HG02870 (cell line): ENCODE data around the gene NODAL.
"Not testable (repeated sequence)": the region's sequence is repeated elsewhere in the genome, so short reads cannot be mapped to it uniquely, and the experiment has no call there.

Experiments used
- ATAC-seq: cut with Tn5 transposase; IDR thresholded peaks from one replicate; pipeline ENCODE4 v1.9.1; 2021; ENCODE audit warnings: mild to moderate bottlenecking, moderate library complexity; ENCODE audit not compliant: unreplicated experiment

NODAL gene

DNA sequence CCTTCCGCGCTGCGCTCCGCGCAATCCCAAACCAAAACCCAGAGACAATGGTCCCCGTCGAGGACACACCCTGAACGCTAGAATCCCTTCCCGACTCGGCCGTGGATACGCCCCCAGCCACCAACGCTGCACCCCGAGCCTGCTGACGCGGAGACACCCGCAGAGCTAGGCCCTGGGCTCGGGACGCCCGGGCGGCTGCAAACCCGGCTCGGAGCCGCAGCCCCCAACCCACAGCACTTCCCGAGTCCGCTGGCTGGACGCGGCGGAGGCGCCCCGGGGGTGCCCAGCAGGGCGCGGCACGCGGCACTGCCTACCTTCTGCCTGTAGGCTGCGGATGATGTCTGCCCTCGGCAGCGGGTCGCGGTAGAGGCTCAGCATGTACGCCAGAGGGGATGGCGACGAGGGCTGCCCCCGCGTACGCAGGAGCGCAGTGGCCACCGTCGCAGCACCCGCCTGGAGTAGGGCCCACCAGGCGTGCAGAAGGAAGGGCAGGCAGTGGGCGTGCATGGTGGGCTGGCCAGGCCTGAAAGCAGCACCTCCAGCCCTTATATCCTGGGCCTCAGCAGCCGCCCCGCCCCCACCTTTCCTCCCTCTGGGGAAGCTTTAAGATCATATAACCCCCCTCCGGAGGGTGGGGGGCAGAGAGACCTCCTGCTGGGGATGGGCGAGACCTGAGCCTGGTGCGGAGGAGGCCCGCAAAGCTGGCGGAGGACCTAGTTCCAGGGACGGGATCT lies at the start of gene NODAL:
Gene NODAL, minus strand, starts transcription at position 521 of the 734 bp plus-strand sequence. Its CDS starts 14 bp downstream, at position 507.
- ATAC-seq: no peak

DNA sequence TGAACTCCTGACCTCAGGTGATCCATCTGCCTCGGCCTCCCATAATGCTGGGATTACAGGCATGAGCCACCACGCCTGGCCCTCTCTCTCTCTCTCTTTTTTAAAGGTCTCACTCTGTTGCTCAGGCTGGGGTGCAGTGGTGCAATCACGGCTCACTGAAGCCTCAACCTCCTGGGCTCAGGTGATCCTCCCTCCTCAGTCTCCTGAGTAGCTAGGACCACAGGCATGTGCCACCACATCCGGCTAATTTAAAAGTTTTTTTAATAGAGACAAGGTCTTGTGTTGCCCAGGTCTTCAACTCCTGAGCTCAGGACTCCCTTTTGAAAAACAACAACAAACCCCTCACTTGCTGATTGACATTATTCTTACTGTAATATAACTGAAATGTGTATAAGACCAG lies 48.7 kb upstream of the NODAL start:
- ATAC-seq: no peak

DNA sequence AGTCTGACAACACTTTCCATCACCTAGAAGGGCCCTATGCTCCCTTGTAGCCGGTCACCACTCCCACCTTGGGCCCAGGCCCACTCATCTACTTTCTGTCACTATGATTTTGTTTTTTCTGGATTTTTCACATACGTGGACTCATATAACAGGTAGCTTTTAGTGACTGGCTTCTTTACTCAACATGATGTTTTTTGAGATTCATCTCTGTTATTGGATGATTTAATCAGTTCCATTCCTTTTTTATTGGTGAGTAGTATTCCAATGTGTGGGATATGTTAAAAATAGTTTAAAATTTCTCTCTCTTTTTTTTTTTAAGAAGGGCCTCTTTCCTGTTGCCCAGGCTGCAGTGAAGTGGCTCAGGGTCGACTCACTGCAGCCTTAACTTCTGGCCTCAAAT lies 46.3 kb upstream of the NODAL start:
- ATAC-seq: no peak

DNA sequence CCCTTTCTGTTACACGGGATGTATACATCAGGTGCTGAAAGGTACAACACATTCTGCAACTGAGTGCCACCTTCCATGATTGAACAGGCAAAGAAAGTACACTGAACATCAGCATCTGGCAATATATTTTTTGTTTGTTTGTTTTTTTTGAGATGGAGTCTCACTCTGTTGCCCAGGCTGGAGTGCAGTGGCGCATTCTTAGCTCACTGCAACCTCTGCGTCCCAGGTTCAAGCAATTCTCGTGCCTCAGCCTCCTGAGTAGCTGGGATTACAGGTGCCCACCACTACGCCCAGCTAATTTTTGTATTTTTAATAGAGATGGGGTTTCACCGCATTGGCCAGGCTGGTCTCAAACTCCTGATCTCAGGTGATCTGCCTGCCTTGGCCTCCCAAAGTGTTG lies 42.4 kb upstream of the NODAL start:
- not testable (repeated sequence) for ATAC-seq

DNA sequence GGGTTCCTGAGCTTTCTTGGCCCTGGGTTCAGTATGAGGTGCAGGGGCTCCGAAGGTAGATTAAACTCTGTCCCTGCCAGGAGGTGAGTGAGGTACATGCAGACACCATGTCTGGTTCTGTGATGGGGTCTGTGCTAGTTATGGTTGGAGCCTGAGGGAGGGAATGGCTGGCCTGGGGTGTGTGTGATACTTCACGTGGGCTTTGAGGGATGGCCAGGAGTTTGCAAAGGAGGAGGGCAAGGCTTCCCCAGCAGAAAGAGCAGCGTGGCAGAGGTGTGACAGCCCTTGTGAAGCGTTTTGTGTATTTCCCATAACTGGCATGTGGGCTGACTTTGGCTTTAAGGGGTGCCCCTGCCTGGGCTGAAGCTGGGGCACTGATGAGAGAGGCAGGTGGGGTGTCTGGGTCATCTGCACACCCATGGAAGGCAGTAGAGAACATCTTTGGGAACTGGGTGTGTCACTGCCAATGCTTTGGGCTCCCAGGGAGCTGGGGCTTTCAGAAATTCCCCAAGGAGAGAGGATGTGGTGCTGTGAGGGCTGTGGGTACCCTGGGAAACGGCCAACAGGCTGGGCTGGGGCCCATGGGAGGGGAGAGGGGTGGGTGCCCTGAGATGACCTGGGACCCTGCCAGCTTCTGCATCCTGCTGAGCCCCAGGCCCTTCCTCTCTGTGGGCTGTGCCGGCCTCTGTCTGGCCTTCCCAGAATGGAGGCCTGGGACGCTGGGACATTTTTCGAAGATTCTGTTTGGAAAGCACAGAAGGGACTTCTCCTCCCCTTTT lies 41.7 kb upstream of the NODAL start:
- ATAC-seq: no peak

DNA sequence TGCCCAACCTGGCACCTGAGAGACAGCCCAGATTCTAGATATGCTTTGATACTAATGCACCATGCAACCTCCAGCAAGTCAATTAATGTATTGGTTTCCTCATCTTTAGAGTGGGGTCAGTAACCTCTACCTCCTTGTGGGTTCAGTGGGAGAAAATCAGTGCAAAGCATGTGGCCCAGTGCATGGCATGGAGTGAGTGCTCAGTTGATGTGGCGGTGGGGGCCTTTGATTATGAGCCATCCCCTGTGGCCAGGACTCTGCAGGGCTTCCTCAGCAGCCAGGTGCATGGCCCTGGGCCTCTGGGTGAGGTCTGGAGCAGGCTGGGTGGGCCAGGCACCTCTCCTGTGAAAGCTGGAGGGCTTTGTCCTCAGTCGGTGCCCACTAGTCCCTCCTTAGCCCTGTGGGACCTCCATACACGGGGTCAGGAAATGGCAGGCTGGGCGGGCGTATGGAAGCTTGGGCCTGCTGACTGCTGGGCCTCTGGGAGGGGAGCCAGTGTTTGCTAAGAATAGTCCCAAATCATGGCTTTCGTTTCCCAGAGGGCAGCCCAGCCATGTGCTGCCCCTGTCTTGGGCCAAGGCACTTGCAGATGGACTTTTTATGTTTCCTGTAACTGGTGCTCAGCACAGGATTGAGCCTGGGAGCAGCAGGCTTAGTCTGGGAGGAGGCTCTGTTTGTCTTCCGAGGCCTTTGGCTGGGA lies 40.5 kb upstream of the NODAL start:
- ATAC-seq: no peak

DNA sequence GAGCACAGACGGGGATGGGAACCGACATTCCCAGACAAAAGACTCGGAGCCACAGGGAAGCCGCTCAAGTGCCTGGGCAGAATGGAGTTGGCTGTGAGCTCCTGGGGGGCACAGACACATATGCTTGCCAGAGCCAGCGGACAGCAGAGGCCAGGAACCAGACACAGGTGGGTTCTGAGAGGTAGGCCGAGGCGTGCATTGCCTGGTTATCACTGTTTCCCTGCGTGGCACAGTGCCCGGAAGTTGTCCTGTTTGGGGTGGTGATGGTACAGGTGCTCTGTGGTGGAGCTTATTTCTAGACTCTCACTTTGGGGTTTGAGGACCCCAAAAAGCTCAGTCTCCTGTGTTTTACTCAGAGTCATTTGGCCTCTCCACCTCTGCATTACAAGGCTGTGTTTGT lies 39.6 kb upstream of the NODAL start:
- ATAC-seq: no peak

DNA sequence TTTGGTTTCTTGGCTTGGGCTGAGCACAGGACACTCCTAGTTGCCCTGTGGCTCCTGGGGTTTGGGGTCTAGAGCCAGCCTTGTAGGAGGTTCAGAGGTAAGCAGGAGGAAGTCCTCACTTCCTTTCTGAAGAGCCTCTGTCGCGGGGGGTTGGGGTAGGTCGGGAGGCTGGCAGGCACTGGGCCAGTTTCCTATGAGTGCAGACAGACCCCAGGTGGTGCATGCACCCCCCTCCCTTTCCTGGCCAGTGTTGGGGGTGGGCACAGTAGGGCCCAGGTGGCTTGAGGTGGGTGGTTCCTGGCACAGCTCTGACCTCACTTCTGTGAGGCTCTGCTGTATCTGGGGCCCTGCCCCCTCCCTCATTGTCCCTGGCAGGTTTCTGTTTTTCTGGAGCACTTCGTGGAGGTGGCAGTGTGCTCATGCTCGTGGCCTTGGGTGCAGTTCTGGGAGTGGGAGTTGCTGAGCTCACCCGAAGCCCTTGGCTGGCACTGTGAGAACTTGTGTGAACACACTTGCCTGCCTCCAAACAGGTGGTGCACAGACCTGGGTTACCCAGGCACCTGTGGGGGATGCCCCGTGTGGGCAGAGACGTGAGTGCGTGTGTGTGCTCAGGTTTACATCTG lies 38.9 kb upstream of the NODAL start:
- ATAC-seq: no peak

DNA sequence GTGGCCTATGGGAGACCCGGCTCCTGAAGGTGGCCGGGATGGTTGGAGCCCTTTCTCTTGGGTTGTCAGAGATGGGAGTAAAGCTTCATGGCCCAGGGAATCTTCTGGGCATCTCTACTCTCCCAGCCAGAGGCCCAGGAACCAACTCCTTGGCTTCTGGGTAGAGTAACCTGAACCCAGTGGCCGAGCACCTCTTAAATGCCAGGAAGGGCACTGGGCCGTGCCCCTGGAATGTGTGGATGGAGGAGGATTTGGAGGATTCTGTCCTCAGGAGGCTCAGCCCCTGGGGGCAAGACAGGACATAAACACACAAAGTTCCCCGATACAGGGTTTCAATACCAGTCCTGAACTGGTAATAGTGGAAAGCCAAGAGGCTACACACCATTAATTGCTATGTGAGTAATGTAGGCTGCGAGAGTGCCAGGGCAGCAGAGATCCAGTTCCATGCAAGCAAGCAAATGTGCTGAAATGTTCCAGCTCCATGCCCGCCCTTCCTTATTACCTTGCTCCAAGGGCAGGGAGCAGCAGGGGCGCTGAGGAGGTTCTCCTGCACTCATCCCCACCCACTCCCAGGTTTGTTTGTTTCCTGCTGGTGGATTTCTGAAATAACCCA lies 38.3 kb upstream of the NODAL start:
- ATAC-seq: no peak

DNA sequence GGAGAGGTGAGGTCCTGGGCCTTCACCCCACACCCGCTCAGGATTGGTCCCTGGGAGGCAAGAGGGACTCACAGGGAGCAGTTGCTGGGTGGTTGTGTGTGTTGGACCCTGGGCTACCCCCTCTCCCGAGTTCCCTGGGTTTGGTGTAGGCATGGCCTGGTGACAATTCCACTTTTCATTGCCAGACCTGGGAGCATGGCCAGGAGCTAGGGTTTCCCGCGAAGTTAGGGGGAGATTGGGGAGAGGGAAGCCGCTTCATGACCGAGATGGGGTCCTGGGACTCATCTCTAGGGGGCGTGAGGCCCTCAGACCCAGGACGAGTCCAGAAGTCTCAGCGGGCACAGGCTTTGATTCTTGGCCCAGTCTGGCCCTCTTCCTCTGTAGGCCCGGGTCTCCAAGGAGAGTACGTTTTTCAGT lies 37.7 kb upstream of the NODAL start:
- ATAC-seq: no peak

DNA sequence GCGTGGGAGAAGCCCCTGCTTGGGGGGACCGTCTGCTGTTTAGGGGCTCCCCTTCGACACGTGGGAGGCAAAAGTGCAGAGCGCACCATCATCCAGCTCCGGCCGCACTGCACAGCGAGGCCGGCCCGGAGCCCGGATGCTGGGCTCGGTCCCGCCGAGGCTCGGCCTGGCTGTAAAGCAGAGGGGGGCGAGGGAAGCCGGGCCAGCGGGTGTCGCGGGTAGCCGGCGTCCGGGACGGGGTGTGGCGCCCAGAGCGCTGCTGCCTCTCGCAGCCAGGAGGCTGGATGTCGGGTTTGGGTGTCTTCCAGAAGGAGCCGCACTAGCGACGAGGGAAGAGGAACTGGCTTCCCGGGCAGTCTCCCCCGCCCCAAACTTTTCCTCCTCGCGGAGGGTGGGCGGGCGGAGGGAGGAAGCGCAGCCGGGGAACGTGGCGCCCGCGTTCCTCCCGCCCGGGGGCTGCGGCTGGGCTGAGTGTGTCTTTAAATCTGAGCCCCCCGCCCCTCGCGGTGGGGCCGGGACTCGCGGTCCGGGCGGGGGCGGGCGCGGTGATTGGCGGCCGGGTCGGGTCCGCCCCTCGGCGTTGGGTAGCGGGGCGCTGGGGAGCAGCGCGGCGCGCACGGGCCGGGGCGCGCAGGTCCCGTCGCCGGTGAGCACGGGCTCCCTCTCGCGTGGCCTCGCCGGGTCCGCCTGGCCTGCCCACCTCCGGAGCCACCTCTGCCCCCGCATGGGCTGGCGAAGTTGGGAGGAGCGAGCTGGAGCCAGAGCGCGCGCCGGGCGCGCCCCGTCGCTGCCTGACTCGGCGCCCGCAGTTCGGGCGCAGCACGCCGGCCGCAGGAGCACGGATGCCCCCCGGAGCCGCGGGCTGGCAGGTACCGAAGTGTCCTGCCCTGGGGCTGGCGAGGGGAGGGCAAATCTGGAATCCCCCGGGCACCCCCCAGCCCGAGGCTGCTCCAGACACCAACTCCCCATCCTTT lies 37.0 kb upstream of the NODAL start, which contains the start of gene PALD1:
Gene PALD1, plus strand, starts transcription at position 577 of the 974 bp plus-strand sequence. CDS start 47,185 bp downstream, outside the sequence.
- ATAC-seq: no peak

DNA sequence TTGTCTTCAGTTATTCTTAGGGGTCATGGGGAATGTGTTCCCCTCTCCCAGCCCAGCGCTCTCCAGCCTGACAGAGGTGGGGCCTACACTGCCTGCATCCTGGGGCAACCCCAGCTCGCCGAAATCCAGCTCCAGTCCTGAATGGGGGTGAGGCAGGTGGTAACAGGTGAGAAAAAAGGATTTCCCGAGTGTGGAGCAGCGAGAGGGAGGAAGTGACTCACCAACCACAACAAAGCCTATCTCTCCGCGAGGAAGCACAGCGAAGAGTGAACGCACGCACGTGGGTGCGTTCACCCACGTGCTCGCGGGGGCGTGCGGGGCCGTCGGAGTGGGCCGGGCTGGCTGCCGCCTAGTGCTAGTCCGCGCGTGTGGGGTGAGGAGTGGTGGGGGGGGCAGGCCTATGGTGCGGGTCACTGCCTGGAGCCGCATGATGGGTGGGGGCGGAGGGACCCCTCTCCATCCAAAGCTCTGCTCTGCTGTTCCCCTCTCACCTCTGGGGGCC lies 36.2 kb upstream of the NODAL start:
- no peak for ATAC-seq

DNA sequence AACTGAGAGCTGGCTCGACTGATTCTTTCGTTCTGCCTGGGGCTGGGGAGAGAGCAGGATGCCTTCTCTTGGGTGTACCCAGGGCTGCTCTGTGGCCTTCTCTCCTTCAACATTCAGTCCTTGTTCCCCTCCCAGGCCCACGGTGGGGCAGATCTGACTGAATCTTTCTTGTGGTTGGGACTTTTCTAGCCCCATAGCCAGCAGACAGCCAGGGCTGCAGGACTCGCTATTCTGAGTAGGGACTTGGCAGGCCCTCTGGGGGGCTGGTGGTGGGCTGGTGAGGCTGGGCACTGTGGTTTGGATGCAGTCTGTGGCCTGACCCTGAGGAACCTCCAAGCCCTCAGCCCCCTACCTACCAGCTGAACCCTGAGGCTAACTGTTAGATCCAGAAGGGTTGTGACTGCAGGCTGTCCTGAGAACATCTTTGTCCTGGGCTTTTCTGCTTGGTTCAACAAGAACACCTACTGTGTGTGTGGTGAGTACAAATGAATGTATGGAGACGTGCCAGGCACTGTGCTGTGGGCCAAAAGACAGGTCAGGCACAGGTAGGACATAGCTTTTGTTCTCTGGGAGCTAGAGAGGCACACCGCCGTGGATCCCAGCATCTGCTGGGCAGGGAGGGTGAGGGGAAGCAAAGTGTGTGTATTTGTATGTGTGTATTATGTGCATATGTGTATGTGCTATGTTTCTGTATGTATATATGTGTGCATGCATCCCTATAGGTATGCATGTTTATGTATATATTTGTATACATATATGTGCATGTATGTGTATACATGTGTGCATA lies 35.0 kb upstream of the NODAL start:
- no peak for ATAC-seq

DNA sequence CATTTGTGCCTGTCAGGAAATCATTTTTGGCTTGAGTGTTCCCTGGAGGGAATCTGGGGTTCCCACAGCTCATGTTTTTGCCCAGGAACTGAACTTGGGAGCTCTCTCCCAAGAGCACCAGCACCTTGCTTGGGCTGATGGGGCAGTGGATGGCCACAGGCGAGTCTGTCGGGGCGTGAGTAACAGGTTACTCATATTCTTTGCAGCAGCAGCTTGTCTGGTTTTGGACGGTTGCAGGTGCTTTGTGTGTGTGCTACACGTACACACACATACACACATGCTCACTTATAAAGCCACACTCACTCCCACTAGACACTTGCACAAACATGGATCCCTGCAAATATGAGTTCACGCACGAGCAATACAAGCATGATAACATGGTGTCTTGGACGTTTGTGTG lies 34.2 kb upstream of the NODAL start:
- ATAC-seq: no peak

DNA sequence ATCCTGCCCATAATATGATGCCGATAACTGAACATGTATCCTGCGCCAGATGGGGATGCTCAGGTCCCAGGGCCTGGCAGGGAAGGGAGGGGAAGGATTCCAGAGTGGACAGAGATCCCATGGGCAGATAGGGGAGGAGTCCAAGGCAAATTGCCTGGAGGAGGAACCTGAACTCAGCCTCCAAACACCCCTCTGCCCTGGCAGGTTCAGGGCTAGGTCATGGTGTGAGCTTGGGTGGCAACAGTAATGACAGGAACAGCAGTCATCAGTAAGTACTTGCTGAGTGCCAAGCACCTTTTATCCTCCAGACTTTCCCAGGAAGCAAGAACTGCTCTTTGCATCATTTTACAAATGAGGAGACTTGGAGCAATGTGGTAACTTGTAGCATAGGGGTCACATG lies 33.3 kb upstream of the NODAL start:
- no peak for ATAC-seq

DNA sequence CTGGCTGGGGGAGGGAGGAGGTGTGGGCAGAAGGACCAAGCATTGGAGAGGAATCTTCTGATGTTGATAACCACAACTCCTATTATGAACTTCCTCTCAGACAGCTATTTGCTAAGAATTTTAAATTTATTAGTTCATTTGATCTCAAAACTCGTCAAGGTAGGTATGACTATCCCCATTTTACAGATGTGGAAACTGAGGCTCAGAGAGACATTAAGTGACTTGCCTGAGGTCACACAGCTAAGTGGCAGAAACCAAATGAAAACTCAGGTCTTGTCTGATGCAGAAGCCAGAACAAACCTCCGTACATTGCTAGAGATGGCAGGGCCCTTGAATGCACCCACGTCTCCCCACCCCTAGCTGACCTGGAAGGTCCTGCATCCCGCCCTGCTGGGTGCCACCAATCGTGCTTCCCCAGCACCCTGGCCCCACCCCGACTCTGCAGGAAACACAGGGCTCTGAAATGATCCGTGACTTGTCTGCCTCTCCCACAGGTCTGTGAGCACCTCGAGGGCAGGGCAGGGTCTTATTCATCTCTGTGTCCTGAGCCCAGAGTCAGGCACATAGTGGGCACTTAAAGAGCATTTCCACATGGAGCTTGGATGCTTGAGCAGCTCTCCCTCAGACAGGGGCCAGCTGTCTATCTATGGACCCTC lies 31.4 kb upstream of the NODAL start:
- ATAC-seq: no peak

DNA sequence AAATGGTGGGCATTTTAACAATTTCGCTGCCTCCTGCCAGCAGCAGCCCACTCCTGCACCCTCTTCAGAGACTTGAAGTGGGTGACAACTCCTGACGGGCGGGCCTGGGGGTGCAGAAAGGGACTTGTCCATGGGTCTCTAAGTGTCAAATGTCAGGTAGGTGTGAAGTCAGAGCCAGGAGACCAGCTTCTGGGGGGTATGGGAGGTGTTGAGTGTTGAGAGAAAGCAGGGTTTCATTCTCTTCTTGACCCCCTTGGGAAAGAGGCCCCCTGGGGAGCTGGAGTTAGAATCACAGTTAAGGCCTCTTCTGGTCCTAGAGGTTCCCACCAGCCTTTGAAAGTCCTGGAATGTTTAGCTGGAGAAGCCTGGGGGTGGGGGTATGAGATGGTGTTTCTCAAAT lies 25.5 kb upstream of the NODAL start:
- no peak for ATAC-seq

DNA sequence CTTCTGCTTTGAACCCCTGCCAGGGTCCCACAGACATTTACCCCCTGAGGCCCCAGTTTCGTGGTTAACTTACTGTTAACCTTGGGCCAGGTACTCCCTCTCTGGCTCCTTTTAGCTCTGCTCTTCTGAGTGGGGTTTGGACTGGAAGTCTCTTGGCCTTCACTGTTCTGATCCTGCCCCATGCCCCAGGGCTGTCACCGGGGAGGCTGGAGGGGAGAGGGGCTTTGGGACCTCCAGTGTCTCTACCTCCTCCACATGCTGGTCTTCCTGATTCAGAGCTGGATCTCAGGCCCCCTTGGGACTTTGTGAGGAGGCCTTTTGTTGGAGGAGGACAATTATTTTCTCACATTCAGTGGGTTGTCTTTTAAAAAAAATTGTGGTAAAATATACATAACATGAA lies 24.4 kb upstream of the NODAL start:
- ATAC-seq: no peak
